ENCODE data around the gene SNX12. TPM values are rescaled to one million over a fixed set of nuclear protein-coding genes. Genes with fewer than 3 reads are reported as not detected.
A peak's percentile ranks its signal among the peaks of the same experiment; 100 is the strongest.

The SNX12 gene
- total and polyA plus RNA-seq, 4 donors, result 58.7 to 74.6 (median 65.8) TPM

GRCh38 chrX:71095555-71095980 is 27.4 kb upstream of the SNX12 start, which contains the start of gene FOXO4:
FOXO4 (plus strand) TSS chrX:71095851; CDS start chrX:71096529, 678 bp downstream.
- no peaks in the 10 kb centered on the region for H3K27me3 ChIP-seq (ENCODE audit: control insufficient read depth, insufficient read depth, low read length)
- H3K4me1 ChIP-seq (ENCODE audit: control insufficient read depth, insufficient read depth, low read length), result peaks cover 11% of the 10 kb centered on the region
- 3% methylated on average over 25 of the region's 29 CpGs for WGBS (ENCODE audit: insufficient coverage)
- peak within 1 kb of the TSS; percentile 62 for H3K4me3 ChIP-seq (ENCODE audit: low read depth, low read length)
- H3K9me3 ChIP-seq (ENCODE audit: control insufficient read depth, insufficient read depth, low read length), result no peaks in the 10 kb centered on the region
- DNase-seq (ENCODE audit: low read depth in 4 of 6, low spot score in 6 of 6), result peak; percentile 58 to 96 (median 78)
- H3K27ac ChIP-seq (ENCODE audit: low read depth, low read length), result peak within 1 kb of the TSS; percentile 53
- peaks cover under 1% of the 10 kb centered on the region for H3K36me3 ChIP-seq (ENCODE audit: control insufficient read depth, insufficient read depth, low read length)

- no peaks in the 10 kb centered on the region for H3K27me3 ChIP-seq (ENCODE audit: control insufficient read depth, insufficient read depth, low read length)
- H3K4me3 ChIP-seq (ENCODE audit: low read depth, low read length), result peak overlapping the region; percentile 62
- no peaks in the 10 kb centered on the region for H3K9me3 ChIP-seq (ENCODE audit: control insufficient read depth, insufficient read depth, low read length)
- H3K4me1 ChIP-seq (ENCODE audit: control insufficient read depth, insufficient read depth, low read length), result peaks cover 11% of the 10 kb centered on the region
- H3K36me3 ChIP-seq (ENCODE audit: control insufficient read depth, insufficient read depth, low read length), result no peaks in the 10 kb centered on the region
- no peak for DNase-seq (ENCODE audit: low read depth in 4 of 6, low spot score in 6 of 6)
- 45% methylated on average over 4 of the region's 6 CpGs for WGBS (ENCODE audit: insufficient coverage)
- no peak overlapping the region for H3K27ac ChIP-seq (ENCODE audit: low read depth, low read length)
Observed at GRCh38 chrX:71095033-71095432, 26.9 kb upstream of the SNX12 start.

- WGBS (ENCODE audit: insufficient coverage), result 62% methylated on average over 2 of the region's 5 CpGs
- no peak for DNase-seq (ENCODE audit: low read depth in 4 of 6, low spot score in 6 of 6)
- Histone ChIP-seq H3K4me3 (ENCODE audit: low read depth, low read length) (no peak overlapping the region), H3K27ac (ENCODE audit: low read depth, low read length) (no peak overlapping the region), H3K36me3 (ENCODE audit: control insufficient read depth, insufficient read depth, low read length) (no peaks in the 10 kb centered on the region), H3K4me1 (ENCODE audit: control insufficient read depth, insufficient read depth, low read length) (peaks cover under 1% of the 10 kb centered on the region), H3K27me3 (ENCODE audit: control insufficient read depth, insufficient read depth, low read length) (no peaks in the 10 kb centered on the region), H3K9me3 (ENCODE audit: control insufficient read depth, insufficient read depth, low read length) (no peaks in the 10 kb centered on the region)
Observed at GRCh38 chrX:71091263-71091662, 23.1 kb upstream of the SNX12 start.

GRCh38 chrX:71085900-71086299 is 17.8 kb upstream of the SNX12 start:
- Histone ChIP-seq H3K4me1 (ENCODE audit: control insufficient read depth, insufficient read depth, low read length) (no peaks in the 10 kb centered on the region), H3K27me3 (ENCODE audit: control insufficient read depth, insufficient read depth, low read length) (no peaks in the 10 kb centered on the region), H3K9me3 (ENCODE audit: control insufficient read depth, insufficient read depth, low read length) (no peaks in the 10 kb centered on the region), H3K36me3 (ENCODE audit: control insufficient read depth, insufficient read depth, low read length) (no peaks in the 10 kb centered on the region), H3K4me3 (ENCODE audit: low read depth, low read length) (no peak overlapping the region), H3K27ac (ENCODE audit: low read depth, low read length) (peak overlapping the region; percentile 25)
- 69% methylated on average over 2 of the region's 4 CpGs for WGBS (ENCODE audit: insufficient coverage)
- no peak for DNase-seq (ENCODE audit: low read depth in 4 of 6, low spot score in 6 of 6)

- Histone ChIP-seq H3K27me3 (ENCODE audit: control insufficient read depth, insufficient read depth, low read length) (no peaks in the 10 kb centered on the region), H3K4me1 (ENCODE audit: control insufficient read depth, insufficient read depth, low read length) (no peaks in the 10 kb centered on the region), H3K27ac (ENCODE audit: low read depth, low read length) (no peak overlapping the region), H3K4me3 (ENCODE audit: low read depth, low read length) (no peak overlapping the region), H3K9me3 (ENCODE audit: control insufficient read depth, insufficient read depth, low read length) (no peaks in the 10 kb centered on the region), H3K36me3 (ENCODE audit: control insufficient read depth, insufficient read depth, low read length) (no peaks in the 10 kb centered on the region)
- no peak for DNase-seq (ENCODE audit: low read depth in 4 of 6, low spot score in 6 of 6)
- 92% methylated on average over 4 of the region's 4 CpGs for WGBS (ENCODE audit: insufficient coverage)
Observed at GRCh38 chrX:71082822-71083221, 14.7 kb upstream of the SNX12 start.

- Histone ChIP-seq H3K9me3 (ENCODE audit: control insufficient read depth, insufficient read depth, low read length) (no peaks in the 10 kb centered on the region), H3K4me1 (ENCODE audit: control insufficient read depth, insufficient read depth, low read length) (no peaks in the 10 kb centered on the region), H3K27me3 (ENCODE audit: control insufficient read depth, insufficient read depth, low read length) (no peaks in the 10 kb centered on the region), H3K36me3 (ENCODE audit: control insufficient read depth, insufficient read depth, low read length) (no peaks in the 10 kb centered on the region), H3K4me3 (ENCODE audit: low read depth, low read length) (no peak overlapping the region), H3K27ac (ENCODE audit: low read depth, low read length) (no peak overlapping the region)
- no peak for DNase-seq (ENCODE audit: low read depth in 4 of 6, low spot score in 6 of 6)
- WGBS (ENCODE audit: insufficient coverage), result 90% methylated on average over 4 of the region's 5 CpGs
Observed at GRCh38 chrX:71082124-71082647, 14.1 kb upstream of the SNX12 start.

GRCh38 chrX:71081330-71082123 is 13.4 kb upstream of the SNX12 start:
- Histone ChIP-seq H3K4me1 (ENCODE audit: control insufficient read depth, insufficient read depth, low read length) (no peaks in the 10 kb centered on the region), H3K27me3 (ENCODE audit: control insufficient read depth, insufficient read depth, low read length) (no peaks in the 10 kb centered on the region), H3K27ac (ENCODE audit: low read depth, low read length) (no peak overlapping the region), H3K36me3 (ENCODE audit: control insufficient read depth, insufficient read depth, low read length) (no peaks in the 10 kb centered on the region), H3K9me3 (ENCODE audit: control insufficient read depth, insufficient read depth, low read length) (no peaks in the 10 kb centered on the region), H3K4me3 (ENCODE audit: low read depth, low read length) (no peak overlapping the region)
- WGBS (ENCODE audit: insufficient coverage), result no CpG with 5 or more reads among the region's 3 CpGs
- DNase-seq (ENCODE audit: low read depth in 4 of 6, low spot score in 6 of 6), result no peak

- Histone ChIP-seq H3K4me1 (ENCODE audit: control insufficient read depth, insufficient read depth, low read length) (peaks cover 3% of the 10 kb centered on the region), H3K27me3 (ENCODE audit: control insufficient read depth, insufficient read depth, low read length) (no peaks in the 10 kb centered on the region), H3K27ac (ENCODE audit: low read depth, low read length) (no peak overlapping the region), H3K4me3 (ENCODE audit: low read depth, low read length) (no peak overlapping the region), H3K9me3 (ENCODE audit: control insufficient read depth, insufficient read depth, low read length) (no peaks in the 10 kb centered on the region), H3K36me3 (ENCODE audit: control insufficient read depth, insufficient read depth, low read length) (no peaks in the 10 kb centered on the region)
- DNase-seq (ENCODE audit: low read depth in 4 of 6, low spot score in 6 of 6), result no peak
- WGBS (ENCODE audit: insufficient coverage), result 63% methylated on average over 4 of the region's 5 CpGs
Observed at GRCh38 chrX:71070531-71070930, 2.4 kb upstream of the SNX12 start.

- 25% methylated on average over 10 of the region's 10 CpGs for WGBS (ENCODE audit: insufficient coverage)
- no peaks in the 10 kb centered on the region for H3K27me3 ChIP-seq (ENCODE audit: control insufficient read depth, insufficient read depth, low read length)
- no peak for DNase-seq (ENCODE audit: low read depth in 4 of 6, low spot score in 6 of 6)
- no peaks in the 10 kb centered on the region for H3K9me3 ChIP-seq (ENCODE audit: control insufficient read depth, insufficient read depth, low read length)
- H3K27ac ChIP-seq (ENCODE audit: low read depth, low read length), result peak overlapping the region; percentile 84
- H3K4me3 ChIP-seq (ENCODE audit: low read depth, low read length), result peak overlapping the region; percentile 72
- no peaks in the 10 kb centered on the region for H3K36me3 ChIP-seq (ENCODE audit: control insufficient read depth, insufficient read depth, low read length)
- peaks cover 3% of the 10 kb centered on the region for H3K4me1 ChIP-seq (ENCODE audit: control insufficient read depth, insufficient read depth, low read length)
Observed at GRCh38 chrX:71067712-71068043, 456 bp downstream of the SNX12 start.

GRCh38 chrX:71067089-71067488 is 1.0 kb downstream of the SNX12 start:
- WGBS (ENCODE audit: insufficient coverage), result 40% methylated on average over 2 of the region's 2 CpGs
- H3K9me3 ChIP-seq (ENCODE audit: control insufficient read depth, insufficient read depth, low read length), result no peaks in the 10 kb centered on the region
- H3K4me1 ChIP-seq (ENCODE audit: control insufficient read depth, insufficient read depth, low read length), result peaks cover 3% of the 10 kb centered on the region
- DNase-seq (ENCODE audit: low read depth in 4 of 6, low spot score in 6 of 6), result no peak
- H3K4me3 ChIP-seq (ENCODE audit: low read depth, low read length), result peak overlapping the region; percentile 72
- no peaks in the 10 kb centered on the region for H3K27me3 ChIP-seq (ENCODE audit: control insufficient read depth, insufficient read depth, low read length)
- H3K36me3 ChIP-seq (ENCODE audit: control insufficient read depth, insufficient read depth, low read length), result no peaks in the 10 kb centered on the region
- H3K27ac ChIP-seq (ENCODE audit: low read depth, low read length), result peak overlapping the region; percentile 84
